A204.1 (cell line): ENCODE results near the gene MAGEB1.

Experiments used
- FAIRE-seq: peaks from 2 replicates; lab custom pipeline; 2012; peaks lifted over from hg19 to GRCh38; lab: Jason Lieb, UNC

MAGEB1 gene

GRCh38 chrX:30301208-30301607 is 54.3 kb downstream of the MAGEB1 start:
- no peak for FAIRE-seq
